Cardiac muscle cell (in vitro differentiated cells and primary cell): ENCODE data around the gene KMT2D. TPM values are rescaled to one million over a fixed set of nuclear protein-coding genes. Genes with fewer than 3 reads are reported as not detected.

Experiments
- DNase-seq, 2 donors: peaks; one replicate each; pipeline versions ENCODE4 v3.0.0 to v3.0.0-alpha.2; 2010 to 2017; ENCODE audit warnings: low read depth in 1 of 2, low spot score in 1 of 2
- H3K27ac ChIP-seq: fragments of 200-600 bp; sonication (generic); 2 replicates; pipeline ENCODE4 v1.5.1; 2016
- H3K27me3 ChIP-seq: fragments of 200-600 bp; sonication (generic); 2 replicates; pipeline ENCODE4 v1.6.0; 2016; ENCODE audit warnings: control low read depth
- H3K36me3 ChIP-seq: fragments of 200-600 bp; sonication (generic); 2 replicates; pipeline ENCODE4 v1.5.1; 2016; ENCODE audit warnings: control low read depth
- H3K4me1 ChIP-seq: fragments of 200-600 bp; sonication (generic); 2 replicates; pipeline ENCODE4 v1.8.1; 2017; ENCODE audit warnings: low read depth, mild to moderate bottlenecking, mixed run types
- H3K4me3 ChIP-seq: fragments of 200-600 bp; sonication (generic); 2 replicates; pipeline ENCODE4 v1.5.1; 2016; ENCODE audit warnings: mild to moderate bottlenecking
- H3K9me3 ChIP-seq: fragments of 200-600 bp; sonication (generic); 2 replicates; pipeline ENCODE4 v1.5.1; 2017; ENCODE audit warnings: low read depth, mild to moderate bottlenecking, control low read depth
- polyA plus RNA-seq: library from polyadenylated mRNA; unstranded; fragments of >200 nt; fragmentation: Nextera tagmentation; extraction: Ambion mirVana; gene quantifications from 2 replicates; pipeline ENCODE4 v1.2.1, GENCODE V29; 2016
- total RNA-seq: library from RNA; depleted of rRNA; stranded (reverse); fragments of >200 nt; gene quantifications from 2 replicates; pipeline ENCODE4 v1.2.3, GENCODE V29; 2016
- TF ChIP-seq, protein P1 (sequence below): IDR thresholded peaks from 2 replicates; pipeline ENCODE4 v1.5.1; 2012; ENCODE audit warnings: low read depth, mild to moderate bottlenecking, low read length

The KMT2D gene
- total and polyA plus RNA-seq, 2 experiments from 2014 or later: 31.0 to 41.3 TPM

DNA sequence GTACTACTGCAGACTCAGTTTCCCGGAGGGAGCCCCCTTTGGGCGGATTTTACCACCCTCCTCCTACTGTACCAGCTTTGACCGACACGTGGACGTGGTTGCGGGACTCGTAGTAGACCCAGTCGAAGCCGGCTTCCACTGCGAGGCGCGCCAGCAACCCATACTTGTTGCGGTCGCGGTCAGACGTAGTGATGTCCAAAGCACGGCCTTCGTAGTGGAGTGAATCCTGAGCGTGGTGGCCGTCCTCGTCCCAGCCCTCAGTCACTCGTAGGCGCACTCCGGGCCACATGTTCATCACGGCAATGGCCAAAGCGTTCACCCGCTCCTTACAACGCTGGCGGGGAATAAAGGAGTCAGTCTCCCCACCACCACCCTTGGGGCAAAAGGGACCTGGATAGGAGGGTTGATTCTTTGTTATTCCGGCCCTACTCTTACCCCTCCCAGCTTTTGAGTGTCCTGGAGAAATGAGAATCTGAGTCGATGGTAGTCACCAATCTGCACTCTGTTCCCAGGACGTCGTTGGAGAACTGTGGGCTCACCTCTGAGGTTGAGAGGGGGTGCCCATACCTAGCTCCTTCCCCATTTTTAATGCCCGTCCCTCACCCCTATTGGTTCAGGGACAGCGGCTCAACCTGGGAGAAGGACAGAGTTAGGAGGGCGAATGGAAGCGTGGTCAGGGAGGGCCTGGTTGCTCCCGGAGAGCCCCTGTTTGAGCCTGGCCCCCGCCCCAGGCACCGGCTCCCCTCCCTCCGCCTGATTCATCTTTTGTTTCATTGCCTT is 30.7 kb upstream of the KMT2D start:
- Histone ChIP-seq H3K27me3 (peaks cover 95% of the 10 kb centered on the region), H3K4me3 (peak overlapping the region; percentile 23), H3K36me3 (no peaks in the 10 kb centered on the region), H3K9me3 (no peaks in the 10 kb centered on the region), H3K4me1 (peaks cover 12% of the 10 kb centered on the region), H3K27ac (no peak overlapping the region)
- DNase-seq: no peak
- TF ChIP-seq, protein P1, sequence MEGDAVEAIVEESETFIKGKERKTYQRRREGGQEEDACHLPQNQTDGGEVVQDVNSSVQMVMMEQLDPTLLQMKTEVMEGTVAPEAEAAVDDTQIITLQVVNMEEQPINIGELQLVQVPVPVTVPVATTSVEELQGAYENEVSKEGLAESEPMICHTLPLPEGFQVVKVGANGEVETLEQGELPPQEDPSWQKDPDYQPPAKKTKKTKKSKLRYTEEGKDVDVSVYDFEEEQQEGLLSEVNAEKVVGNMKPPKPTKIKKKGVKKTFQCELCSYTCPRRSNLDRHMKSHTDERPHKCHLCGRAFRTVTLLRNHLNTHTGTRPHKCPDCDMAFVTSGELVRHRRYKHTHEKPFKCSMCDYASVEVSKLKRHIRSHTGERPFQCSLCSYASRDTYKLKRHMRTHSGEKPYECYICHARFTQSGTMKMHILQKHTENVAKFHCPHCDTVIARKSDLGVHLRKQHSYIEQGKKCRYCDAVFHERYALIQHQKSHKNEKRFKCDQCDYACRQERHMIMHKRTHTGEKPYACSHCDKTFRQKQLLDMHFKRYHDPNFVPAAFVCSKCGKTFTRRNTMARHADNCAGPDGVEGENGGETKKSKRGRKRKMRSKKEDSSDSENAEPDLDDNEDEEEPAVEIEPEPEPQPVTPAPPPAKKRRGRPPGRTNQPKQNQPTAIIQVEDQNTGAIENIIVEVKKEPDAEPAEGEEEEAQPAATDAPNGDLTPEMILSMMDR: no peak

DNA sequence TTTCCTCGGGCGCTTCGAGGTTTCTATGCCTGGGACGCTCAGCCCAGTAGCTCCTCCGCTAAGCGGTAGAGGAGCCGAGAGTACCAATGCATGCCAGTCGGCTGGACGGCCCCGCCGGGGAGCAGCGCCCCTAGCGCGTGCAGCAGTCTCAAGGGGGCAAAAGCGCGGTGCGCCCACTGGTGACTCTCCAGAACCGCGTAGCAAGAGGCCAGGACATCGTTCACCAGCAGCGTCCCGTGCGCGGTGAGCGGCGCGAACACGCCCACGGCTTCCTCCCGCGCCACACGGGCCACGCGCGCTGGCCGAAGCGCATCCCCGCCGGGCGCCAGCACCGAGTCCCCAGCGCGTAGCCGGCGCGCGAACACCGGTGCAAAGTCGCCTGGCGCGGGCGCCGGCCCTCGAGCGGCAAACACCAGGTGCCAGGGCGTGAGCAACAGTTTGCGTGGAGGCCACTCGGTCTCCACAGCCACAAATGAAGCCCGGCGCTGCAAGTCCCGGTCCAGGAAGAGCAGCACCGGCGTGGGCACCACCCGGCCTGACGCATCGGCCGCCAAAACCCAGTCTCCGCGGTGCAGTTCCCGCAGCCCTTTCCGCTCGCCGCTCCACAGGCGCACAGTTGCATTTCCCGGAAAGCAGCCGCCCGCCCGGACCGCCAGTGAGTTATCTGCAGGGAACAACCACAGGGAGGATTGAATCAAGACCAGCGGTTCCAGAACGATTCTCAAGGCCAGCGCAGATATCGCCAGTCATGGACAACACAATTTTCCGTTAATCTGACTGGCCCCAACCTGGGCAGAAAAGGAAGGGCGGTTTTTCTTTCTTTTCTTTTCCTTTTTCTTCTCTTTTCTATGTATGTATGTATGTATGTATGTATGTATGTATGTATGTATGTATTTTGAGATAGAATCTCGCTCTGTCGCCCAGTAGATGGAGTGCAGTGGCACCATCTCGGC is 29.5 kb upstream of the KMT2D start:
- H3K27me3 ChIP-seq: peaks cover 96% of the 10 kb centered on the region
- no peaks in the 10 kb centered on the region for H3K36me3 ChIP-seq
- H3K4me3 ChIP-seq: peak overlapping the region; percentile 11
- H3K4me1 ChIP-seq: peaks cover 12% of the 10 kb centered on the region
- peak; percentile 47 to 72 for DNase-seq
- TF ChIP-seq, protein P1: peak; percentile 28
- H3K27ac ChIP-seq: no peak overlapping the region
- H3K9me3 ChIP-seq: no peaks in the 10 kb centered on the region

DNA sequence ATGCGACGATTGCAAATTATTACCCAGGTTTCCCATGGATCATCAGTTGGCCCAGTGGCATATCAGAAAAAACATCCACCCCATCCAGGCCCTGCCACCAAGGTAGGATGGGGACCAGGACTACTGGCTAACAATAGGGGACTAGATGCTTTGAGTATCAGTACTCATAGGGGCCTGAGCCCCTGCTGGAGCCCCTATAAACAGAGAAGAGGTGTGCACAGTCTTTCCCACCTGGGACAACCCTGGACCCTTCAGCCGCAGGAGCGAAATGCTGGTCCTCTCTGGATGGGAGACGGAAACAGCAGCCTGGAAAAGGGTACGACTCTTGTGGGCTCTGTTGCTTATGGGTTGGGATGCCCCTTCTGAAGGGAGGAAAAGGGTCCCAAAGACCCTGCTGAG is 28.3 kb upstream of the KMT2D start:
- TF ChIP-seq, protein P1: no peak
- H3K4me1 ChIP-seq: peaks cover 6% of the 10 kb centered on the region
- no peak for DNase-seq
- no peak overlapping the region for H3K27ac ChIP-seq
- peaks cover 85% of the 10 kb centered on the region for H3K27me3 ChIP-seq
- no peaks in the 10 kb centered on the region for H3K36me3 ChIP-seq
- no peak overlapping the region for H3K4me3 ChIP-seq
- H3K9me3 ChIP-seq: no peaks in the 10 kb centered on the region

DNA sequence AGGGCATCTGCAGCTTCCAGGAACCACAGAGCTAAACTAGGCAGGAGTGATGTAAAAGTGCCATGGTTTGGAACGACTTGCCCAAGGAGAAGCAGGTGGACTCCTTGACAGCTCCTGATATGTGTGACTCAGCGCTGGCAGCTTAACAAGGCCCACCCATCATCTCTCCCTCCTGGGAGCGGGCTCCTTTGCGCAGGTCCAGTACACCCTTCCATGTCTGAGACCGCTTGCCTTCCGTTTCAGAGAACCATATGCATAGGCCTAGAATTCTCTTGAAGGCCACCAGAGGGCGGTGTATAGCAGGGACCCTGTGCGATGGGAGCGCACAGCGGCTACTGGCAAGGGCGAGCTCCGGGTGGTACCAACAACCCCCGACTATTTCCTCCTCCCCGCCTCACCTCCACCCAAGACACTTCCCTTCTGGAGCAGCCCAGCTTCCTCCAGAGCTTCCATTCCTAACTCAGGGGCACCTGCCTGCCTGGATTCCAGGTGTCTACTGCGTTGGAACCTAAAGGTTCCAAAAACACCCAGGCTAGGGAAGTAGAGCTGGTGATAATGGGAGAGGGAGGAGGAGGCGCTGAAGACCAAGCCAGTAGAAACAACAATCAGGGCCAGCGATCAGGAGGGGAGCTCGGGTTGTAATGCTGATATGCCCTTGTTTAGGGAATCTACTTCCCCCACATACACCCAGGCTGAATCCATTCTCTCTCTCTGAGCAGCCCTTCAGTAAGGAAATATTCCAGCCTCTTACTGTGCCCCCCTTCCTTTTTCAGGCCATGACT is 27.7 kb upstream of the KMT2D start:
- Histone ChIP-seq H3K4me1 (peaks cover 4% of the 10 kb centered on the region), H3K4me3 (no peak overlapping the region), H3K27ac (no peak overlapping the region), H3K36me3 (no peaks in the 10 kb centered on the region), H3K9me3 (no peaks in the 10 kb centered on the region), H3K27me3 (peaks cover 79% of the 10 kb centered on the region)
- TF ChIP-seq, protein P1: peak; percentile 87
- DNase-seq: peak; percentile 89 to 96

DNA sequence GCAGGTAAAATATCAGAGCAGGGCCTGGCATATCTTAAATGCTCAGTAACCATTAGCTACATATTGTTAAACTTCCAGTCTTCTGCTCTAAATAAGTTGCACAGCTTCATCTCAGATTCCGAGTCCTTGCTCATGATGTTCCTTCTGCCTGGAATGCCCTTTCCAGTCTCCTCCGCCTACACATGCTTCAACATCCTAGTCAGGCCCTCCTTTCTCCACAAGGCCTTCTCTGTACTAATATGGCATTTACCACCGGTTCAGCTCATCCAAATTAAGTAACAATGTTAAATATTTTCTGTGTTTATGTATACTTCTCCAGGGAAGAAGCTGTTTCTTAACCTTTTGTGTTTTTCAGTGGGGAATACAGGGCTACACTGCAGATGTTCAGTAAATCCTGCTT is 25.5 kb upstream of the KMT2D start:
- Histone ChIP-seq H3K27ac (no peak overlapping the region), H3K4me3 (no peak overlapping the region), H3K9me3 (no peaks in the 10 kb centered on the region), H3K4me1 (peaks cover 4% of the 10 kb centered on the region), H3K27me3 (peaks cover 57% of the 10 kb centered on the region), H3K36me3 (no peaks in the 10 kb centered on the region)
- TF ChIP-seq, protein P1: no peak
- peak in 1 of 2 donors; percentile 36 for DNase-seq
